AG09309 (cell line): Measurements from ENCODE around the gene LYRM4.

Experiments used
- DNase-seq: peaks from one replicate; pipeline ENCODE4 v3.0.0-alpha.2; 2010; ENCODE audit warnings: low read depth
- H3K4me3 ChIP-seq: 2 replicates; pipeline ENCODE4 v1.5.1; 2011; ENCODE audit warnings: mild to moderate bottlenecking, low read depth, low read length, moderate library complexity; ENCODE audit not compliant: control insufficient read depth
- TF ChIP-seq, protein P1 (sequence below): IDR thresholded peaks from 2 replicates; pipeline ENCODE4 v1.5.1; 2011; ENCODE audit warnings: mild to moderate bottlenecking, low read depth, low read length, inconsistent platforms; ENCODE audit not compliant: insufficient read depth, control insufficient read depth; ENCODE audit errors: missing control alignments

Gene LYRM4

DNA sequence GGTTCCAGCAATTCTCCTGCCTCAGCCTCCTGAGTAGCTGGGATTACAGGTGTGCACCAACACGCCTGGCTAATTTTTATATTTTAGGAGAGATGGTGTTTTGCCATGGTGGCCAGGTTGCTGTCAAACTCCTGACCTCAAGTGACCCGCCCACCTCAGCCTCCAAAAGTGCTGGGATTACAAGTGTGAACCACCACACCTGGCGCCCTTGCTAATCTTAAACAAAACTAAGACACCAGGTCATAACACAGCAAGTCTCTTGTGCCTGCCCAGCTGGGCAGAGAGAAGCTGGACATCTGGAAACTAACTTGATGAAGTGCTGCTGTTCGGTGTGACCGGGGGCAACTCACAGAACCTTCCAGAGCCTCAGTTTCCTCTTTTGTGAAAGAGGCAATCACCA, 107.6 kb downstream of the LYRM4 start:
- H3K4me3 ChIP-seq, result no peak overlapping the region
- TF ChIP-seq, protein P1, sequence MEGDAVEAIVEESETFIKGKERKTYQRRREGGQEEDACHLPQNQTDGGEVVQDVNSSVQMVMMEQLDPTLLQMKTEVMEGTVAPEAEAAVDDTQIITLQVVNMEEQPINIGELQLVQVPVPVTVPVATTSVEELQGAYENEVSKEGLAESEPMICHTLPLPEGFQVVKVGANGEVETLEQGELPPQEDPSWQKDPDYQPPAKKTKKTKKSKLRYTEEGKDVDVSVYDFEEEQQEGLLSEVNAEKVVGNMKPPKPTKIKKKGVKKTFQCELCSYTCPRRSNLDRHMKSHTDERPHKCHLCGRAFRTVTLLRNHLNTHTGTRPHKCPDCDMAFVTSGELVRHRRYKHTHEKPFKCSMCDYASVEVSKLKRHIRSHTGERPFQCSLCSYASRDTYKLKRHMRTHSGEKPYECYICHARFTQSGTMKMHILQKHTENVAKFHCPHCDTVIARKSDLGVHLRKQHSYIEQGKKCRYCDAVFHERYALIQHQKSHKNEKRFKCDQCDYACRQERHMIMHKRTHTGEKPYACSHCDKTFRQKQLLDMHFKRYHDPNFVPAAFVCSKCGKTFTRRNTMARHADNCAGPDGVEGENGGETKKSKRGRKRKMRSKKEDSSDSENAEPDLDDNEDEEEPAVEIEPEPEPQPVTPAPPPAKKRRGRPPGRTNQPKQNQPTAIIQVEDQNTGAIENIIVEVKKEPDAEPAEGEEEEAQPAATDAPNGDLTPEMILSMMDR, result no peak
- DNase-seq, result no peak

DNA sequence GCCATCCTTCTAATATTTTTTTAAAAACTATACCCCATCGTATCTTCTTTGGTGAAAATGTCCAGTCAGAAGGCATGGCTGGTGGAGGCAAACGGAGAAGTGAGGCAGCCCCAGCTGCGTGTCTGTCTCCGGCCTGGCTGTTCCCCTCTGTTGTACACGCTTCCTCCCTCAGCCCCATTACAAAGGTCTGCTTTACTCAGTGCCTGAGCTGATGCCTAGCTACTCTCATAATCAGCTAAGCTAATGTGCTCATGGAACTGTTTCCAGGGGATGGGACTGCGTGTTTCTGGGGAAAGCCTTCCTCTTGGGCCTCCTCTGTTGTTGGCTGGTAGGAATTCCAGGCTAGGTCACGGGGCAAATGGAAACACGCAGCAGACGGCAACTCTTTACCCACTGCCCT, 108.3 kb downstream of the LYRM4 start:
- TF ChIP-seq, protein P1, result no peak
- no peak overlapping the region for H3K4me3 ChIP-seq
- no peak for DNase-seq

DNA sequence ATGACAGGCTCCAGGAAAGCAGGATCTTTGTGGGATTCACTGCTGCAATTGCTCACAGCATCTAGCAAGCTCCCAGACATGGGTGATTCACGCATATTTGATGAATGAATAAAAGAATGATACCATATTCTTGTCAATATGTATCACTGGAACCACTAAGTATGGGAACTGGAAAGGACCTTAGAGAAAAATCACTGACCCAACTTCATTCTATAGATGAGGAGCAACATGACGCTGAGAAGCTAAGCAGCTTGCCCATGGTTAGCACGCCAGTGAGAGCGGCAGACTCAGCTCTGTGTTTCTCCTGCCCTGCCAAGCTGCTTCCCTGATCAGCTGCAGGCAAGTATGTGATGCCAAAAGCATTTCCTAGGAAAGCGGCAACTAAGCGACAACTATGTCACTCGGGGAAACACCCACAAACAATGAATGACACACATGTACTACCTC, 108.8 kb downstream of the LYRM4 start:
- peak; percentile 66 for DNase-seq
- TF ChIP-seq, protein P1, result no peak

DNA sequence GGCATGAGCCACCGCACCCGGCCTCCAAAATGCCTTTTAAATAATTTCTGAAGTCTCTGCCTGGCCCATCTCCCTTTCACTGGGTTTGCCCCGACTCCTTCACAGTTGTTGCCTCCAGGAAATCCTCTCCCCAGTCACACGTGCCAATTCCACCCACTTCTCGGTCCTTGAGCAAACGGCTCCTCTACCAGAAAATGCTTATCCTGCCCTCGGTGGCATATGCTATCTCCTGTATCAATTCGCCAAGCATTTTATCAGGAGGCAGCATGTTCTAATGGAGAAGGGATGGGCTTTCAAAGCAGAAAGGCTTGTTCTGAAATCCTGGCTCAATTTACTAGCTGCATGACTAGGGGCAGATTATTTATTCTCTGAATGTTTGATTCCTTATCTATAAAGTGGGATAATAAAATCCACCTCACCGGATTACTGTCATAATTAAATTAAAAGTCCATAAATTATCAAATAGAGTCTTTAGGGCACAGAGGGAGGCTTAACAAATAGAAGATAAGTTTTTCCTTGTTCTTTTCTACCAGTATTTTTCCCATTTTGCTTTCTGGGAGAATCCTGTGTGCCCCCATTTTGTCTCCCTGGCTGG, 109.3 kb downstream of the LYRM4 start:
- TF ChIP-seq, protein P1, result no peak
- no peak overlapping the region for H3K4me3 ChIP-seq
- no peak for DNase-seq

More for the DNA sequence above, 108.8 kb downstream of the LYRM4 start:
- no peak overlapping the region for H3K4me3 ChIP-seq

GRCh38 chr6:5150551-5151075, 110.1 kb downstream of the LYRM4 start:
- H3K4me3 ChIP-seq, result no peak overlapping the region
- DNase-seq, result no peak
- TF ChIP-seq, protein P1, result no peak

GRCh38 chr6:5149891-5150290, 110.9 kb downstream of the LYRM4 start:
- H3K4me3 ChIP-seq, result no peak overlapping the region
- no peak for DNase-seq
- TF ChIP-seq, protein P1, result no peak

- no peak for DNase-seq
- TF ChIP-seq, protein P1, result no peak
- H3K4me3 ChIP-seq, result no peak overlapping the region
These were observed 111.5 kb downstream of the LYRM4 start for GRCh38 chr6:5149159-5149704.
